Cardiac septum (tissue), 1 donor: ENCODE results near the gene OGFR. TPM values are rescaled to one million over a fixed set of nuclear protein-coding genes. Genes with fewer than 3 reads are reported as not detected.
A peak's percentile ranks its signal among the peaks of the same experiment; 100 is the strongest.
"Not testable (repeated sequence)": the region's sequence is repeated elsewhere in the genome, so short reads cannot be mapped to it uniquely, and the experiment has no call there.

ENCODE experiments used
- DNase-seq: peaks from one replicate; pipeline ENCODE4 v3.0.0-alpha.2; 2020; ENCODE audit warnings: low spot score
- intact Hi-C: fragments of 100-400 bp; cut with DNase I; formaldehyde crosslinking; loops from one replicate; pipeline ENCODE4 v1.14.0; 2022
- total RNA-seq: library from RNA; stranded (reverse); fragmentation: NEBNext Ultra II Directional; extraction: Animal tissue kit (Norgen Biotek cat#: 25700); gene quantifications from one replicate; pipeline ENCODE4 v1.2.1, GENCODE V29; 2021
- donor health status: DM: no; HTN: no; CAD: no.

Gene OGFR
- total RNA-seq, 1 donor from 2014 or later = 16.4 TPM

DNA sequence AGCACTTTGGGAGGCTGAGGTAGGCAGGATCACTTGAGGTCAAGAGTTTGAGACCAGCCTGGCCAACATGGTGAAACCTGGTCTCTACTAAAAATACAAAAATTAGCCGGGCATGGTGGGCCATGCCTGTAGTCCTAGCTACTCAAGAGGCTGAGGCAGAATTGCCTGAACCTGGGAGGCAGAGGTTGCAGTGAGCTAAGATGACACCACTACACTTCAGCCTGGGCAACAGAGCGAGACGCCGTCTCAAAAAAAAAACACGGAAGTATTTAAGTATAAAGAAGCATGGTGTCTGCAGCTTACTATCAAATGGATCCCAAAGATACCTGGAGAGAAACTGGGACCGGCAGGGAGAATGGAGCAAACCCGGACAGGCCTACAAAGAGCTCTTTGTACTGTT, 44.3 kb downstream of the OGFR start:
- intact Hi-C loops, DNase-seq: not testable (repeated sequence)

DNA sequence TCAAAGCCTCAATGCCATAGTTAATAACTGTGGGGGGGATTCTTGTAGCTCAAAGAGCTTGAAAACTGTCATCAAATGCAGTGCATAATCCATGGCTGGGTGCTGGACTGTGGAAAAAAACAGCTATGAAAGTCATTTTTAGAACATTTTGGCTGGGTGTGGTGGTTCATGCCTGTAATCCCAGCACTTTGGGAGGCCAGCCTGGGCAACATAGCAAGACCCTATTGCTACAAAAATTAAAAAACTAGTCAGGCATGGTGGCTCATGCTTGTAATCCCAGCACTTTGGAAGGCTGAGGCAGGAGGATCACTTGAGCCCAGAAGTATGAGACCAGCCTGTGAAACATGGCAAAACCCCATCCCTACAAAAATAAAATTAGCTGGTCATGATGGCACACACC, 44.8 kb downstream of the OGFR start:
- DNase-seq = no peak
- intact Hi-C loops = no loop called here

- intact Hi-C loops = no loop called here
- DNase-seq = no peak
Measured at GRCh38 chr20:62850333-62850974, 45.8 kb downstream of the OGFR start.

- intact Hi-C loops = no loop called here
- no peak for DNase-seq
Measured at GRCh38 chr20:62852196-62852595, 47.6 kb downstream of the OGFR start.

GRCh38 chr20:62852841-62853240, 48.2 kb downstream of the OGFR start:
- DNase-seq = no peak
- intact Hi-C loops = no loop called here

DNA sequence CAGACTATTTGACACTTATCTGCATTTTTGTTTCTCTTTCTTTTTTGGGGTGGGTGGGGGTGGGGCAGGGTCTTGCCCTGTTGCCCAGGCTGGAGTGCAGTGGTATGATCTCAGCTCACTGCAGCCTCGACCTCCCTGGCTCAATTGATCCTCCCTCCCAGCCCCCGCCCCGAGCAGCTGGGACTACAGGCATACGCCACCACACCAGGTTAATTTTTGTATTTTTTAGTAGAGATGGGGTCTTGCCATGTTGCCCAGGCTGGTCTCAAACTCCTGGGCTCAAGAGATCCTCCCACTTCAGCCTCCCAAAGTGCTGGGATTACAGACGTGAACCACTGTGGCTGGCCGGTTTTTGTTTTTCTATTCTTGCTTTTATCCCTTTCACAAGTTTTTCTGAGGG, 48.7 kb downstream of the OGFR start:
- DNase-seq, intact Hi-C loops: not testable (repeated sequence)

- no peak for DNase-seq
- intact Hi-C loops = no loop called here
Measured at GRCh38 chr20:62854121-62854520, 49.5 kb downstream of the OGFR start.

- intact Hi-C loops = no loop called here
- no peak for DNase-seq
Measured at GRCh38 chr20:62855120-62855519, 50.5 kb downstream of the OGFR start.

DNA sequence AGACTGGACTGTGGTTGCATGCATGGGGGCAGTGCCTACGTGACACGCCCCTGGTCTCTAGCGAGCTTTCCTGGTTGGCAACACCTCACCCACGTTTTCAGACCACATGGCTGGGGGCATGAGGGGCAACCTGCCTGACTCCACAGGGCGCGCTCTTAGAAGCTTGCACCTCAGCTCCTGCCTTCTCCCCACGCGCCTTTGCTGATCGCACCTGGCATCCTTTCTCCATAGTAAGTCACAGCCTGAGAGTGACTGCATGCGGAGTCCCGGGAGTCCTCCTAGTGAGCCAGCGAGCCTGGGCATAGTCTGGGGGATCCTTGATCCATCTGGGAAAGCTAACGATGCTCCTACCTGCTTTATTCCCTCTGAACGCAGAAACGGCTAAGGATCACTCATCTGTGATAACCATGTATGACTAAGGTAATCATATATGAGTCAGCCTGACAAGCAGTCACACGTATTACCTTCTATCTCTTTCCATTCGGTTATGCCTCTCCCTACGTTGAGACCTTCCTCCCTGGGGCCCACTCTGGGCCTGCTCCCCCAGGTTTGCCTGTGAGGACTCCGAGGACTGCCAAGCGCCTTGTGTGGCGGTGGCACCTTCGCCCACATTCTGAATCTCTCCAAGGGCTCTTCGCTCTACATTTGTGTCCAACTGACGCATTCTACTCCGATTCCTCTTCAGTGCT, 52.4 kb downstream of the OGFR start:
- intact Hi-C loops = no loop called here
- no peak for DNase-seq

GRCh38 chr20:62858058-62858830, 53.6 kb downstream of the OGFR start:
- DNase-seq = no peak
- intact Hi-C loops = no loop called here

DNA sequence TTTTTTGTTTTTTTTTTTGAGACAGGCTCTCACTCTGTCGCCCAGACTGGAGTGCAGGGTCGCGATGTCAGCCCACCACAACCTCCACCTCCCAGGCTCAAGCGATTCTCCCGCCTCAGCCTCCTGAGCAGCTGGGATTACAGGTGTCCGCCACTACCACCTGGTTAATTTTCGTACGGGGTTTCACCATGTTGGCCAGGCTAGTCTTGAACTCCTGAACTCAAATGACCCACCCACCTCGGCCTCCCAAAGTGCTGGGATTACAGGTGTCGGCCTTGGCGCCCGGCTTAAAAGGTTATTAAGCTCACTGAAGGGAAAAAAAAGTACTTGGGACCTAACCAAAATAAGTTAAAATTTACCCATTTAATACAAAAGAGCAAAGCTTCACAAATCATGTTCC, 55.1 kb downstream of the OGFR start:
- intact Hi-C loops = no loop called here
- no peak for DNase-seq

GRCh38 chr20:62860391-62860923, 55.8 kb downstream of the OGFR start:
- DNase-seq = no peak
- intact Hi-C loops = no loop called here

DNA sequence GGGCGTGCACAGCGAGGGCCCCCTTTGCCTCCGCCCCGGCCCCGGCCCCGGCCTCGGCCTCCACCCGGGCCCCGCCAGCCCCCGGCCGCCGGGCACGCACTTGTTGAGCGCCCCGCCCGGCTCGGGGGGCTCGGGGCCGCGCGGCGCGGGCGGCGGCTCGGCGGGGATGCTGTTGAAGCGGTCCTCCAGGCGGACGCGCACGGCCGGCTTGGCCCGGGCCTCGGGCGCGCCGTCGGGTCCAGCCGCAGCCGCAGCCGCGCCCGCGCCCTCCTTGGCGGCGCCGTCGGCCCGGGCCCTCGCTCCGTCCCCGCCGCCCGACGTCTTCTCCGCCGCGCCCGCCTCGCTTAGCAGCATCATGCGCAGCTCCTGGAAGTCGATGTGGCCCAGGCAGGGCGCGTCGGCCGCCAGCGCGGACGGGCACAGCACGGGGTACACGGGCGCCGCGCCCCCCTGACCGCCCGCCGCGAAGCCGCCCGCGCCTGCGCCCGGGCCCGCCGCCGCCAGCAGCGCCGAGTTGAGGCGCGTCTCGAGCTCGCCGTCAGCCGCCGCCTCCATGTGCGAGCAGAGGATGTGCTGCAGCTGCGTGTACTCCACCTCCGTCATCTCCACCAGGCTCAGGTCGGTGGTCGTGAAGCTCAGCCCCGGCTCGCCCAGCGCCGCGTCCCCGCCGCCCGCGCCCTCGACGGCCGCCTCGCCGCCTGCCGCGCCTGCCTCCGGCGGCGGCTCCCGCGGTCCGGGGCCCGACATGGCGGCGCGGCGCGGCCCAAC, 56.5 kb downstream of the OGFR start:
- DNase-seq = no peak
- intact Hi-C loops = no loop called here

- DNase-seq = peak; percentile 99
- intact Hi-C loops = no loop called here
Measured at GRCh38 chr20:62861726-62862336, 57.2 kb downstream of the OGFR start, which contains the start of gene TCFL5. Gene TCFL5, minus strand, starts transcription at chr20:62861822. Its CDS starts 152 bp downstream, at chr20:62861670.

Other genes starting within 250 kb of the OGFR start
- 10.8 TPM for gene SLCO4A1, start 162.3 kb upstream of the OGFR start, total RNA-seq
- gene NTSR1, start 96.0 kb upstream of the OGFR start, total RNA-seq = 0.08 TPM
- 7.9 TPM for gene MRGBP, start 8.4 kb upstream of the OGFR start, total RNA-seq
- gene COL9A3, start 12.2 kb downstream of the OGFR start, total RNA-seq = 0.94 TPM
- 7.8 TPM for gene TCFL5, start 57.0 kb downstream of the OGFR start, total RNA-seq
- 38.9 TPM for gene DIDO1, start 121.7 kb downstream of the OGFR start, total RNA-seq
- gene GID8, start 133.3 kb downstream of the OGFR start, total RNA-seq = 16.4 TPM
- gene SLC17A9, start 147.9 kb downstream of the OGFR start, total RNA-seq = 1.7 TPM
- gene BHLHE23, start 202.1 kb downstream of the OGFR start, total RNA-seq = not detected